ENCODE data around the gene GDPGP1.

DNA sequence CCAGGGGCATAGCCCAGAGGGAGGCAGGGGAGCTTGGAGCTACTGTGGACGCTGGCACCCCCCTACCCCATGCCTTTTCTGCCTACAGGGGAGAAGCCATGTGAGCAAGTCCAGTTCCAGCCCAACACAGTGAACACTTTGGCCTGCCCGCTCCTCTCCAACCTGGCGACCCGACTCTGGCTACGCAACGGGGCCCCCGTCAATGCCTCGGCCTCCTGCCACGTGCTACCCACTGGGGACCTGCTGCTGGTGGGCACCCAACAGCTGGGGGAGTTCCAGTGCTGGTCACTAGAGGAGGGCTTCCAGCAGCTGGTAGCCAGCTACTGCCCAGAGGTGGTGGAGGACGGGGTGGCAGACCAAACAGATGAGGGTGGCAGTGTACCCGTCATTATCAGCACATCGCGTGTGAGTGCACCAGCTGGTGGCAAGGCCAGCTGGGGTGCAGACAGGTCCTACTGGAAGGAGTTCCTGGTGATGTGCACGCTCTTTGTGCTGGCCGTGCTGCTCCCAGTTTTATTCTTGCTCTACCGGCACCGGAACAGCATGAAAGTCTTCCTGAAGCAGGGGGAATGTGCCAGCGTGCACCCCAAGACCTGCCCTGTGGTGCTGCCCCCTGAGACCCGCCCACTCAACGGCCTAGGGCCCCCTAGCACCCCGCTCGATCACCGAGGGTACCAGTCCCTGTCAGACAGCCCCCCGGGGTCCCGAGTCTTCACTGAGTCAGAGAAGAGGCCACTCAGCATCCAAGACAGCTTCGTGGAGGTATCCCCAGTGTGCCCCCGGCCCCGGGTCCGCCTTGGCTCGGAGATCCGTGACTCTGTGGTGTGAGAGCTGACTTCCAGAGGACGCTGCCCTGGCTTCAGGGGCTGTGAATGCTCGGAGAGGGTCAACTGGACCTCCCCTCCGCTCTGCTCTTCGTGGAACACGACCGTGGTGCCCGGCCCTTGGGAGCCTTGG is 5.9 kb upstream of the GDPGP1 start:
- TF ChIP-seq EZH2 (IDR thresholded peaks at IDR 0.05): no peak
- no peak for TF ChIP-seq POLR2AphosphoS5 (IDR thresholded peaks at IDR 0.05; ENCODE audit: borderline replicate concordance, low read depth, low read length)
